ENCODE data around the gene RHOBTB3.

RHOBTB3 gene

GRCh38 chr5:95726811-95727763 is 4.0 kb upstream of the RHOBTB3 start:
- Histone ChIP-seq H3K4me3 (ENCODE audit: low read length) (peak overlapping the region; percentile 53), H3K9ac (ENCODE audit: low read depth, low read length) (peak overlapping the region; percentile 66)

GRCh38 chr5:95727764-95728191 is 3.4 kb upstream of the RHOBTB3 start:
- no peak overlapping the region for H3K4me3 ChIP-seq (ENCODE audit: low read length)
- H3K36me3 ChIP-seq (ENCODE audit: insufficient read depth, low read length), result no peaks in the 10 kb centered on the region
- H3K4me1 ChIP-seq (ENCODE audit: control insufficient read depth, insufficient read depth, low read length), result peaks cover 67% of the 10 kb centered on the region
- H3K9me3 ChIP-seq (replicated peaks; ENCODE audit: low read length), result no peaks in the 10 kb centered on the region
- H3K9ac ChIP-seq (ENCODE audit: low read depth, low read length), result peak overlapping the region; percentile 66
- no peaks in the 10 kb centered on the region for H3K27me3 ChIP-seq (ENCODE audit: control insufficient read depth, insufficient read depth, low read length)
- peak overlapping the region; percentile 22 for H3K4me2 ChIP-seq (ENCODE audit: low read length)

More at GRCh38 chr5:95726811-95727763, 4.0 kb upstream of the RHOBTB3 start:
- H3K36me3 ChIP-seq (ENCODE audit: insufficient read depth, low read length), result no peaks in the 10 kb centered on the region
- H3K9me3 ChIP-seq (replicated peaks; ENCODE audit: low read length), result no peaks in the 10 kb centered on the region
- peaks cover 67% of the 10 kb centered on the region for H3K4me1 ChIP-seq (ENCODE audit: control insufficient read depth, insufficient read depth, low read length)
- peak overlapping the region; percentile 74 for H3K4me2 ChIP-seq (ENCODE audit: low read length)
- H3K27me3 ChIP-seq (ENCODE audit: control insufficient read depth, insufficient read depth, low read length), result no peaks in the 10 kb centered on the region

GRCh38 chr5:95728494-95729114 is 2.5 kb upstream of the RHOBTB3 start:
- Histone ChIP-seq H3K4me1 (ENCODE audit: control insufficient read depth, insufficient read depth, low read length) (peaks cover 65% of the 10 kb centered on the region), H3K4me2 (ENCODE audit: low read length) (peak overlapping the region; percentile 84), H3K36me3 (ENCODE audit: insufficient read depth, low read length) (peaks cover 5% of the 10 kb centered on the region), H3K9me3 (replicated peaks; ENCODE audit: low read length) (no peaks in the 10 kb centered on the region), H3K4me3 (ENCODE audit: low read length) (no peak overlapping the region), H3K27me3 (ENCODE audit: control insufficient read depth, insufficient read depth, low read length) (no peaks in the 10 kb centered on the region), H3K9ac (ENCODE audit: low read depth, low read length) (no peak overlapping the region)

GRCh38 chr5:95729115-95730010 is 1.8 kb upstream of the RHOBTB3 start:
- H3K4me1 ChIP-seq (ENCODE audit: control insufficient read depth, insufficient read depth, low read length), result peaks cover 68% of the 10 kb centered on the region
- H3K9ac ChIP-seq (ENCODE audit: low read depth, low read length), result peak overlapping the region; percentile 98

GRCh38 chr5:95730011-95730700 is 980 bp upstream of the RHOBTB3 start:
- Histone ChIP-seq H3K9me3 (replicated peaks; ENCODE audit: low read length) (no peaks in the 10 kb centered on the region), H3K9ac (ENCODE audit: low read depth, low read length) (peak overlapping the region; percentile 98), H3K4me3 (ENCODE audit: low read length) (peak overlapping the region; percentile 99), H3K27me3 (ENCODE audit: control insufficient read depth, insufficient read depth, low read length) (no peaks in the 10 kb centered on the region), H3K4me2 (ENCODE audit: low read length) (peak overlapping the region; percentile 84), H3K4me1 (ENCODE audit: control insufficient read depth, insufficient read depth, low read length) (peaks cover 70% of the 10 kb centered on the region), H3K36me3 (ENCODE audit: insufficient read depth, low read length) (peaks cover 15% of the 10 kb centered on the region)

More at GRCh38 chr5:95729115-95730010, 1.8 kb upstream of the RHOBTB3 start:
- H3K36me3 ChIP-seq (ENCODE audit: insufficient read depth, low read length), result peaks cover 8% of the 10 kb centered on the region
- no peaks in the 10 kb centered on the region for H3K9me3 ChIP-seq (replicated peaks; ENCODE audit: low read length)
- peak overlapping the region; percentile 84 for H3K4me2 ChIP-seq (ENCODE audit: low read length)
- H3K27me3 ChIP-seq (ENCODE audit: control insufficient read depth, insufficient read depth, low read length), result no peaks in the 10 kb centered on the region
- peak overlapping the region; percentile 99 for H3K4me3 ChIP-seq (ENCODE audit: low read length)

- Histone ChIP-seq H3K4me1 (ENCODE audit: control insufficient read depth, insufficient read depth, low read length) (peaks cover 64% of the 10 kb centered on the region), H3K9ac (ENCODE audit: low read depth, low read length) (peak overlapping the region; percentile 98), H3K4me3 (ENCODE audit: low read length) (peak overlapping the region; percentile 99)
These were observed 727 bp downstream of the RHOBTB3 start for GRCh38 chr5:95731571-95732554.

GRCh38 chr5:95733107-95733665 is 2.0 kb downstream of the RHOBTB3 start:
- Histone ChIP-seq H3K27me3 (ENCODE audit: control insufficient read depth, insufficient read depth, low read length) (no peaks in the 10 kb centered on the region), H3K36me3 (ENCODE audit: insufficient read depth, low read length) (peaks cover 35% of the 10 kb centered on the region), H3K4me1 (ENCODE audit: control insufficient read depth, insufficient read depth, low read length) (peaks cover 50% of the 10 kb centered on the region), H3K4me2 (ENCODE audit: low read length) (peak overlapping the region; percentile 84), H3K9me3 (replicated peaks; ENCODE audit: low read length) (no peaks in the 10 kb centered on the region), H3K4me3 (ENCODE audit: low read length) (peak overlapping the region; percentile 99), H3K9ac (ENCODE audit: low read depth, low read length) (peak overlapping the region; percentile 98)

More at GRCh38 chr5:95731571-95732554, 727 bp downstream of the RHOBTB3 start:
- Histone ChIP-seq H3K9me3 (replicated peaks; ENCODE audit: low read length) (no peaks in the 10 kb centered on the region), H3K36me3 (ENCODE audit: insufficient read depth, low read length) (peaks cover 23% of the 10 kb centered on the region), H3K27me3 (ENCODE audit: control insufficient read depth, insufficient read depth, low read length) (no peaks in the 10 kb centered on the region), H3K4me2 (ENCODE audit: low read length) (peak overlapping the region; percentile 84)

GRCh38 chr5:95734187-95734586 is 3.1 kb downstream of the RHOBTB3 start:
- peak overlapping the region; percentile 99 for H3K4me3 ChIP-seq (ENCODE audit: low read length)

GRCh38 chr5:95734906-95735305 is 3.8 kb downstream of the RHOBTB3 start:
- Histone ChIP-seq H3K27me3 (ENCODE audit: control insufficient read depth, insufficient read depth, low read length) (no peaks in the 10 kb centered on the region), H3K4me1 (ENCODE audit: control insufficient read depth, insufficient read depth, low read length) (peaks cover 34% of the 10 kb centered on the region), H3K9ac (ENCODE audit: low read depth, low read length) (peak overlapping the region; percentile 98), H3K9me3 (replicated peaks; ENCODE audit: low read length) (no peaks in the 10 kb centered on the region), H3K4me2 (ENCODE audit: low read length) (peak overlapping the region; percentile 84), H3K4me3 (ENCODE audit: low read length) (peak overlapping the region; percentile 99), H3K36me3 (ENCODE audit: insufficient read depth, low read length) (peaks cover 52% of the 10 kb centered on the region)

More at GRCh38 chr5:95734187-95734586, 3.1 kb downstream of the RHOBTB3 start:
- Histone ChIP-seq H3K36me3 (ENCODE audit: insufficient read depth, low read length) (peaks cover 45% of the 10 kb centered on the region), H3K9ac (ENCODE audit: low read depth, low read length) (peak overlapping the region; percentile 98), H3K4me1 (ENCODE audit: control insufficient read depth, insufficient read depth, low read length) (peaks cover 40% of the 10 kb centered on the region), H3K9me3 (replicated peaks; ENCODE audit: low read length) (no peaks in the 10 kb centered on the region), H3K4me2 (ENCODE audit: low read length) (peak overlapping the region; percentile 84), H3K27me3 (ENCODE audit: control insufficient read depth, insufficient read depth, low read length) (no peaks in the 10 kb centered on the region)

Measured in skeletal muscle satellite cell (primary cell).